ENCODE results near the gene ZNF644. TPM values are rescaled to one million over a fixed set of nuclear protein-coding genes. Genes with fewer than 3 reads are reported as not detected.

The ZNF644 gene
- total RNA-seq, 1 experiment from 2014 or later, result 55.9 TPM

GRCh38 chr1:90922202-90922601 is 99.6 kb downstream of the ZNF644 start:
- Histone ChIP-seq H3K27me3 (ENCODE audit: insufficient read depth, low read length) (no peaks in the 10 kb centered on the region), H3K9me2 (ENCODE audit: insufficient read depth) (no peaks in the 10 kb centered on the region), H3K79me2 (ENCODE audit: insufficient read depth, low read length) (peaks cover 99% of the 10 kb centered on the region), H2AFZ (ENCODE audit: low read depth, low read length, poor library complexity, severe bottlenecking) (no peak overlapping the region), H3K9me3 (ENCODE audit: control insufficient read depth in 1 of 2, insufficient read depth in 1 of 2, low read depth in 1 of 2, low read length in 2 of 2) (no peaks in the 10 kb centered on the region; a peak in 1 of 4 replicates), H4K20me1 (ENCODE audit: insufficient read depth) (peaks cover 34% of the 10 kb centered on the region; the same call in 1 of the 2 replicates), H3K4me2 (ENCODE audit: low read length) (no peak overlapping the region), H3K9ac (ENCODE audit: low read length) (no peak overlapping the region), H3K36me3 (ENCODE audit: control insufficient read depth in 1 of 2, insufficient read depth in 2 of 2, low read length in 2 of 2) (peaks cover 0 to under 1% of the 10 kb centered on the region in 2 experiments; a peak in 1 of 4 replicates), H3K27ac (ENCODE audit: low read depth, low read length) (no peak overlapping the region), H3K4me1 (ENCODE audit: control insufficient read depth in 1 of 2, insufficient read depth in 2 of 2, low read length in 2 of 2) (peaks cover 4 to 17% of the 10 kb centered on the region in 2 experiments; a peak in 2 of 4 replicates), H3K4me3 (replicated peaks in 1 of 2; ENCODE audit: low read depth in 1 of 2, low read length in 2 of 2) (no peak overlapping the region)
- DNase-seq (ENCODE audit: low read depth, low spot score), result no peak
- POLR2A ChIA-PET, result no interaction called here
- CTCF ChIA-PET, result no interaction called here
- ATAC-seq, result no peak
- TF ChIP-seq CEBPB (IDR thresholded peaks at IDR 0.05; ENCODE audit: low read depth) (no peak), SP1 (IDR thresholded peaks at IDR 0.05; ENCODE audit: low read depth) (no peak), FOSL1 (IDR thresholded peaks at IDR 0.05; ENCODE audit: low read depth) (no peak), POLR2A (IDR thresholded peaks at IDR 0.05; ENCODE audit: borderline replicate concordance, extremely low read depth, insufficient read depth, insufficient read length) (no peak), SIN3A (IDR thresholded peaks at IDR 0.05; ENCODE audit: low read depth) (no peak), EZH2phosphoT487 (IDR thresholded peaks at IDR 0.05; ENCODE audit: borderline replicate concordance) (no peak), TCF7L2 (IDR thresholded peaks at IDR 0.05; ENCODE audit: borderline replicate concordance, extremely low read depth, insufficient read depth, insufficient read length) (no peak), EGR1 (IDR thresholded peaks at IDR 0.05; ENCODE audit: low read depth) (no peak), CTCF (IDR thresholded peaks at IDR 0.05 in 2 of 3, conservative IDR thresholded peaks at IDR 0.05 in 1 of 3; ENCODE audit: borderline replicate concordance in 1 of 3, insufficient read depth in 1 of 3, low read depth in 2 of 3, low read length in 2 of 3) (no peak), EZH2 (IDR thresholded peaks at IDR 0.05) (no peak)
- intact Hi-C loops (cut with micrococcal nuclease), result no loop called here
- BruUV-seq (replicated peaks), result no TSS peak
- RAD21 ChIA-PET (ENCODE audit: low non-redundant PET in 1 of 2, low total read pairs in 2 of 2, uncharacterized antibody in 2 of 2, unreplicated experiment in 2 of 2), result no interaction called here
